Fibroblast of gingiva (primary cell): ENCODE data around the gene EFCAB9.

ENCODE experiments used
- DNase-seq: peaks from one replicate; pipeline ENCODE4 v3.0.0-alpha.2; 2011; ENCODE audit warnings: low read depth

EFCAB9 gene

DNA sequence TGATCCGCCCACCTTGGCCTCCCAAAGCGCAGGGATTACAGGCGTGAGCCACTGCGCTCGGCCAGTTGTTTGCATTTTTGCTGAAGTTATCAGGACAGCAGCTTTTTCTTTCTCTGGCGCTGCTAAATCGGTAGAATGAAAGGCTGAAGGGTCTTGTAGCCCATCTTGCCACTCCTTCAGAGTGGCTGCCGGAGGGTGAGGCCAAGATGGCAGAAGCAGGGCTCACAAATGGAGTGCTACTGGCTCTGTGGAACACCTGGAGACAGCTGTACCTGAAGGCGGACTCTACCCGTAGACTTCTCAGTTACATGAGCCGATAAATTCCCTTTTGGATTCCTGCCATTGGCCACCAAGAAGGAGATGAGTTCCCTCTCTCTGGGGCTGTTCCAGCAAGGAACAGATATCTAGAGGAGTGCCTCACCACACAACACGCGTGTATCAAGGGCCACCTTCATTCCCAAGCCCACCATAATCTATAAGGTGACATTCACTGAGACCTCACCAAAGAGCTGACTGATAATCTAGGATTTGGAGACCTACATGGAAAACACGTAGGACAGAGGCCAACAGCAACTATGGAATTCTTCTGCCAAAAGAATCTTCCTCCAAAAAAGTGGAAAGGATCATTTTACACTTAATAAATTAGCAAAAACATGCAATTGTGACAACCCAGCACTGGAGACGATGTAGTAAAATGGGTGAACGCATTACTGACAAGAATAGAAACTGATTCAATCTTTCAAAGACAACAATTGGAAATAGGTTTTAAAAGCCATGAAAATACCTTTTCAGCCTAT lies 27.7 kb upstream of the EFCAB9 start:
- no peak for DNase-seq

- DNase-seq, result no peak
Measured at GRCh38 chr5:172167895-172168294, 26.1 kb upstream of the EFCAB9 start.

DNA sequence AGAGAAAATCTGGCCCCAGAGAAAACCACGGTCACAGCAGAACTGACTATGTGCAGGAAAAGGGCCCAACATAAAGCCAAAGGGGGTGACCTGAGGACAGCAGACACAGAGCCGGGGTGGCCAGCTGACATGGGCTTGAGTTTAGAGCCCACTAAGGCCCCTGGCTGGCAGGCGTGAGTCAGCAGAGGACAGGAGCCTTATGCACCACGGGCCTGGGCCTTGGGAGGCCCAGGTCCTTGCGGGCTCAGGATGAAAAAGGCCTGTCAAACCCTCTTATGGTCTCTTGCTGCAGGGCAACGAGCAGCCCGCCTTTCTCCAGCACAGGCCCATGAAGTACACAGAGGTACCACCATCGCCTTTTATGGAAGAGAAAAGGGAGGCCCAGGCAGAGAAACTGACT lies 25.7 kb upstream of the EFCAB9 start:
- DNase-seq, result no peak

DNA sequence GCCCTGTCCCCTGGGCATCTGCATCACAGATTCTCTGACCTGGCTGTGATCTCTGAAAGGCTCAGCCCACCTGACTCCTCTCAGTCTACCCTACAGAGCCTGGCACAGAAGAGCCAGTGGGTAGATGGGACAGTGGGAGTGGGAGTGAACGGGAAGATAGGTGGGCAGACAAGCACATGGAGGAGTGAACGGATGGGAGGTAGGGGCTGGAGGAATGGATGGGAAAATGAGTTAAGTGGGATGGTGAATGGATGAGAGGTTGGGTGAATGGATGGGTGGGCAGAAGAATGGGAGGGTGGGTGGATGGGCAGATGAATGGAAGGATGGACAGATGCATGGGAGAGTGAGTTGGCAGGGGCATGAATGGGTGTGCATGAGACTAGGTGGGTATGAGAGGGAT lies 24.8 kb upstream of the EFCAB9 start:
- no peak for DNase-seq

DNA sequence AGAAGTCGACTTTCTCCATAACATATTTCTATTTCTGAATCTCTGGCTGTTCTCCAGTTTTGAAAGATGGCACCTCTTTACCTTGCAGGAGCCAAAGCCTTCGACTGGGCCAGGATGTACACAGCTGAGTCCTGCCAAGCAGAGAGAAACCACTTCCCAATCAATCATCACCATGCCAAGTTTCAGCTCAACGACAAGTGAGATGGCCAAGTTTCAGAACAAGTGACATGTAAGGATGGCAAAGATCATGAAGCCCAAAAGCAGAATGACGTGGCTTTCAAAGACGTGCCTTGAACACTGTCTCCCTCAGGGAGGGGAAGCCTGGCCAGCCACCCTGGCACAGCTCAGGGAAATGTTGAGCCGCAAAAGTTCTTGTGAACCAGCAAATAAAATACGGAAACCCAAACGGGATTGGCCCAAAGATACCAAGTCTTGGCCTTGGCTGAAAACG lies 23.7 kb upstream of the EFCAB9 start:
- no peak for DNase-seq

GRCh38 chr5:172171118-172171517 lies 22.9 kb upstream of the EFCAB9 start:
- DNase-seq, result no peak

- DNase-seq, result peak; percentile 22
Measured at GRCh38 chr5:172172912-172173563, 20.9 kb upstream of the EFCAB9 start.

- peak; percentile 27 for DNase-seq
Measured at GRCh38 chr5:172173564-172174153, 20.3 kb upstream of the EFCAB9 start.

GRCh38 chr5:172175263-172175719 lies 18.7 kb upstream of the EFCAB9 start:
- DNase-seq, result no peak

GRCh38 chr5:172177176-172177575 lies 16.8 kb upstream of the EFCAB9 start:
- no peak for DNase-seq

- DNase-seq, result no peak
Measured at GRCh38 chr5:172178301-172178987, 15.5 kb upstream of the EFCAB9 start.

- DNase-seq, result no peak
Measured at GRCh38 chr5:172178991-172179989, 14.7 kb upstream of the EFCAB9 start.

GRCh38 chr5:172180936-172181335 lies 13.0 kb upstream of the EFCAB9 start:
- DNase-seq, result no peak

- no peak for DNase-seq
Measured at GRCh38 chr5:172182291-172182690, 11.7 kb upstream of the EFCAB9 start.

DNA sequence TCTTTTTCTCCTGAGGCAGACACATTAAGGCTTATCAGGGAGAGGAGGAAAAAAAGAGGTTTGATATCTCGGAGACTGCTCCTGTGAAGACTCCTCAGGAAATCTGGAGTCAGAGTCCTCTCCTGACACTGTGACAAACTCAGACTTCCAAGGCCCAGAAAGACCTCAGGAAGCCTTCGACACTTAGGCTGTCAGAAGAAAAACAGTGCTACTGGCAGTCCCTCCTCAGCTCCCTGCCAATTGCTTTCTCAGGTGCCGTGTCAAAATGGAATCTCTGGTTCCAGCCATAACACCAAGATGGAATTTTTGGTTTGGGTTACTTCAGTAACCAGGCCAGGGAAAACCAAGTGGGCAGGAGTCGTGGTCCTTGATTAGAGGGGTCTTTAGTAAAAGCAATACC lies 10.1 kb upstream of the EFCAB9 start:
- no peak for DNase-seq

DNA sequence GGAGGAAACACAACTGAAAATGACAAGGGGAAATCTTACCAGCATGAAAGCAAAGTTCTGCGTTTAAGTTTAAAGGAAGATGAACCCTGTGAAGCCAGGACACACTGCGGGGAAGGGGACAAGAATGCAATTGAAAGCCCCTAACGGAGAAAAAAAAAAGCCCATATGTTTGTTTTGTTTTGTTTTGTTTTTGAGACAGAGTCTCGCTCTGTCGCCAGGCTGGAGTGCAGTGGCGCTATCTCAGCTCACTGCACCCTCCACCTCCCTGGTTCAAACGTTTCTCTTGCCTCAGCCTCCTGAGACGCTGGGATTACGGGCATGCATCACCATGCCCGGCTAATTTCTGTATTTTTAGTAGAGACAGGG lies 8.9 kb upstream of the EFCAB9 start:
- no peak for DNase-seq

DNA sequence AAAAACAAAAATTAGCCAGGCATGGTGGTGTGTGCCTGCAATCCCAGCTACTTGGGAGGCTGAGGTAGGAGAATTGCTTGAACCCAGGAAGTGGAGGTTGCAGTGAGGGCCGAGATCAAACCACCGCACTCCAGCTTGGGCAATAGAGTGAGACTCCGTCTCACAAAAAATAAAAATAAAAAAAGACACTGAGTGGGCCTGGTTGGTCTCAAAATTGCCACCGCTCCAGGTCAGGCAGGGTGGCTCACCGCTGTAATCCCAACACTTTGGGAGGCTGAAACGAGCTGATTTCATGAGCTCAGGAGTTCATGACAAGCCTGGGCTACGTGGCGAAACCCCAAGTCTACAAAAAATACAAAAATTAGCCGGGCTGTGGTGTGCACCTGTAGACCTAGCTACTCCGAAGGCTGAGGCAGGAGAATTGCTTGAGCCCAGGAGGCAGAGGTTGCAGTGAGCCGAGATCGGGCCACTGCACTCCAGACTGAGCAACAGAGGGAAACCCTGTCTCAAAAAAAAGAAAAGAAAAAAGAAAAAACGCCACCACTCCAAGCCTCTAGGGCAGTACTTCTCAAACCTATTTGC lies 7.8 kb upstream of the EFCAB9 start:
- DNase-seq, result no peak

DNA sequence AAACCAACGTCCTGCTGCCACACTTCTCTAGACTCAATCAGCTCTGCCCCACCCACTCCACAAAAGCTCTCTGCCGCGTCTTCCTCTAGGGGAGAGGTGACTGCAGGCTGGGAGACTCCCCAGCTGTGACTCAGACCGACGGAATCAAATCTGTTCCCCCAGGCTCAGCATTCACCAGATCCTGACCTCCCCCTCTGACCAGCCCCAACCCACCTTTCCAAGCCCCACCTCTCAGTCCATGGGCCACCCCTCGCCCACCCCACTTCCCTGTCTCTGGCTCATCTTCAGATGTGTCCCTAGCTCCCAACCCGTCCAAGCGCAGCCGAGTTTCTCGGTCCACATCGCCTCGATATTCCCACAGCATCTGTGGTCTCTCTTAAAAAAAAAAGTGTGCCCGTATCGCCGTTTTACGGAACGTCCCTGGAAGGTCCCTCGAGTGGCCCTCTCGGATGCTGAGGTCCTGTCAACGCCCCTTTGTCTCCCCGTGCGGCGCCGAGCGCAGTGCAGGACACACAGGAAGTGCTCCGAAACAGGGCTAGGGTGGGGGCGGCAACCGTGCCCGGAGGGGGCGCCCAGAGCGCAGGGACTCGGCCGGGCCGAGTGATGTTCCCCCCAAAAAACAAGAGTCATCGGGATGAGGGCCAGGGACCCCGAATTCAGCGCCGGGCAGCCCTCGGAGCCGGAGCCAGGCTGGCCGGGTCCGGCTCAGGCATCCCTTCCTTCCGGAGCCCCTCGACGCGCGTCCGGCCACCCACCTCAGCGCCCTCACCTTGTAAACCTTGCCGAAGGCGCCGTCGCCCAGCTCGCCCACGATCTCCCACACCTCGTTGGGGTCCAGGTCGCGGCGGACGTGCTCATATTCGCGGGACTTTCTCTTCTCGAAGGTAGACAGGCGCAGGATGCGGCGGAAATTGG lies 6.6 kb upstream of the EFCAB9 start:
- peak; percentile 72 for DNase-seq

GRCh38 chr5:172188033-172188892 lies 5.7 kb upstream of the EFCAB9 start, which contains the start of gene STK10:
STK10 (minus strand) TSS chr5:172188224; CDS start chr5:172188042, 182 bp downstream.
- peak; percentile 95 for DNase-seq
